Suprapubic skin (tissue), 3 donors: ENCODE results near the gene TOMM40.
"Not testable (repeated sequence)": the region's sequence is repeated elsewhere in the genome, so short reads cannot be mapped to it uniquely, and the experiment has no call there.

Experiments used
- POLR2A ChIP-seq, 2 donors: fragments of 450-650 bp; IDR thresholded peaks; one replicate each; pipeline ENCODE4 v1.6.1; 2017; ENCODE audit warnings: antibody characterized with exemption in 2 of 2, mild to moderate bottlenecking in 2 of 2, moderate library complexity in 2 of 2
- TF ChIP-seq, protein P1 (sequence below), 2 donors: fragments of 200-600 bp in 1 of 2; fragments of 450-650 bp in 1 of 2; sonication (generic) in 1 of 2; IDR thresholded peaks; one replicate each; pipeline ENCODE4 v1.5.1; 2016 to 2019; ENCODE audit warnings: antibody characterized with exemption in 2 of 2, mild to moderate bottlenecking in 1 of 2, moderate library complexity in 1 of 2

DNA sequence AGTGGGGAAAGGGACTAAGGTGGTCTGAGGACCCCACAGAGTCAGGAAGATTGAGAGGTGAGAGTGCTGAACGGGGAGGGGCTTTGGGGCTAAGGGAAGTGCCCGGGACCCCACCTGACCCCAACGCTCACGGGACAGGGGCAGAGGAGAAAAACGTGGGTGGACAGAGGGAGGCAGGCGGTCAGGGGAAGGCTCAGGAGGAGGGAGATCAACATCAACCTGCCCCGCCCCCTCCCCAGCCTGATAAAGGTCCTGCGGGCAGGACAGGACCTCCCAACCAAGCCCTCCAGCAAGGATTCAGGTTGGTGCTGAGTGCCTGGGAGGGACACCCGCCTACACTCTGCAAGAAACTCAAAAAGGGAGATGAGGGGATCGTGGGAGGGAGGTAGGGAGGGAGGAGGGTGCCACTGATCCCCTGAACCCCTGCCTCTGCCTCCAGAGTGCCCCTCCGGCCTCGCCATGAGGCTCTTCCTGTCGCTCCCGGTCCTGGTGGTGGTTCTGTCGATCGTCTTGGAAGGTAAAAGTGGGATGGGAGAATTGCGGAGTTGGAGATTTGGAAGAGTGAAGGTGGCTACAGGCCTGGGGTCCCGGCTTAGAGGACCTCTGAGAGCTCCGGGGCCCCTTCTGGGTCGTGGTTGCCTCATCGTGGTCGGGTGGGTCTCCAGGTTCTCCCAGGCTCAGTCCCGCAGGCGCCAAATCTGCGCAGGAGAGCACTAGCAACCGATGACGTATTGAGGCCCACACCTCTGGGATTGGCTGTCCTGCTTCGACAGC is 23.6 kb downstream of the TOMM40 start, which contains the start of gene APOC1:
- TF ChIP-seq, protein P1, sequence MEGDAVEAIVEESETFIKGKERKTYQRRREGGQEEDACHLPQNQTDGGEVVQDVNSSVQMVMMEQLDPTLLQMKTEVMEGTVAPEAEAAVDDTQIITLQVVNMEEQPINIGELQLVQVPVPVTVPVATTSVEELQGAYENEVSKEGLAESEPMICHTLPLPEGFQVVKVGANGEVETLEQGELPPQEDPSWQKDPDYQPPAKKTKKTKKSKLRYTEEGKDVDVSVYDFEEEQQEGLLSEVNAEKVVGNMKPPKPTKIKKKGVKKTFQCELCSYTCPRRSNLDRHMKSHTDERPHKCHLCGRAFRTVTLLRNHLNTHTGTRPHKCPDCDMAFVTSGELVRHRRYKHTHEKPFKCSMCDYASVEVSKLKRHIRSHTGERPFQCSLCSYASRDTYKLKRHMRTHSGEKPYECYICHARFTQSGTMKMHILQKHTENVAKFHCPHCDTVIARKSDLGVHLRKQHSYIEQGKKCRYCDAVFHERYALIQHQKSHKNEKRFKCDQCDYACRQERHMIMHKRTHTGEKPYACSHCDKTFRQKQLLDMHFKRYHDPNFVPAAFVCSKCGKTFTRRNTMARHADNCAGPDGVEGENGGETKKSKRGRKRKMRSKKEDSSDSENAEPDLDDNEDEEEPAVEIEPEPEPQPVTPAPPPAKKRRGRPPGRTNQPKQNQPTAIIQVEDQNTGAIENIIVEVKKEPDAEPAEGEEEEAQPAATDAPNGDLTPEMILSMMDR (IDR thresholded peaks at IDR 0.05) = not testable (repeated sequence)
- TF ChIP-seq POLR2A (IDR thresholded peaks at IDR 0.05) = not testable (repeated sequence)
